HEK293 (cell line): ENCODE data around the gene ACOD1.
"Not testable (repeated sequence)": the region's sequence is repeated elsewhere in the genome, so short reads cannot be mapped to it uniquely, and the experiment has no call there.

ENCODE experiments used
- CTCF ChIA-PET: fragments of 350-600 bp; formaldehyde crosslinking; extraction: SDS; loops from one replicate; lab custom pipeline; 2021; ENCODE audit warnings: antibody characterized with exemption; lab: Yijun Ruan, JAX
- POLR2A ChIA-PET: fragments of 300-600 bp; formaldehyde crosslinking; extraction: SDS; loops from one replicate; lab custom pipeline; 2020; ENCODE audit warnings: antibody characterized with exemption, inconsistent platforms; lab: Yijun Ruan, JAX
- H3K27ac ChIP-seq: fragments of 200-500 bp; sonication (Bioruptor generic); 2 replicates; pipeline ENCODE4 v1.5.1; 2014; ENCODE audit warnings: low read depth, low read length, control low read depth, inconsistent platforms; ENCODE audit errors: extremely low read depth
- H3K36me3 ChIP-seq, 2 experiments: fragments of 200-500 bp in 1 of 2; sonication (Bioruptor generic) in 1 of 2; 1 replicate in 1 of 2; 2 replicates in 1 of 2; pipeline ENCODE4 v1.5.1; 2014 to 2017; ENCODE audit warnings: inconsistent platforms in 2 of 2, low read length in 2 of 2; ENCODE audit not compliant: control insufficient read depth in 2 of 2, insufficient read depth in 1 of 2
- H3K4me1 ChIP-seq: fragments of 200-500 bp; sonication (Bioruptor generic); 2 replicates; pipeline ENCODE4 v1.5.1; 2014; ENCODE audit warnings: mild to moderate bottlenecking, low read length, inconsistent platforms; ENCODE audit not compliant: control insufficient read depth, insufficient read depth
- H3K4me3 ChIP-seq: 2 replicates; pipeline ENCODE4 v1.5.1; 2011; ENCODE audit warnings: low read depth, mild to moderate bottlenecking, control low read depth, low read length, moderate library complexity
- H3K9me3 ChIP-seq: fragments of 200-500 bp; sonication (Bioruptor generic); 2 replicates; pipeline ENCODE4 v1.5.1; 2014; ENCODE audit warnings: low read depth, low read length, inconsistent platforms; ENCODE audit not compliant: control insufficient read depth, insufficient read depth
- ATF2 ChIP-seq: fragments of 450-650 bp; formaldehyde crosslinking; IDR thresholded peaks from 2 replicates; pipeline ENCODE4 v1.5.1; 2016; ENCODE audit warnings: missing biosample characterization, missing genetic modification characterization, low read depth
- HIC1 ChIP-seq: fragments of 450-650 bp; formaldehyde crosslinking; IDR thresholded peaks from 2 replicates; pipeline ENCODE4 v1.5.1; 2016; ENCODE audit warnings: missing biosample characterization, missing genetic modification characterization
- MEIS1 ChIP-seq: sonication (generic); formaldehyde crosslinking; IDR thresholded peaks from 2 replicates; pipeline ENCODE4 v1.8.1; 2022; ENCODE audit warnings: missing genetic modification reagents, mild to moderate bottlenecking, borderline replicate concordance
- PRDM6 ChIP-seq: fragments of 450-650 bp; formaldehyde crosslinking; IDR thresholded peaks from 2 replicates; pipeline ENCODE4 v1.5.1; 2017; ENCODE audit warnings: missing biosample characterization, missing genetic modification characterization
- SALL2 ChIP-seq: fragments of 450-650 bp; formaldehyde crosslinking; IDR thresholded peaks from 2 replicates; pipeline ENCODE4 v1.5.0; 2017; ENCODE audit warnings: missing biosample characterization, mild to moderate bottlenecking, missing genetic modification characterization, borderline replicate concordance
- SP3 ChIP-seq: fragments of 450-650 bp; formaldehyde crosslinking; IDR thresholded peaks from 2 replicates; pipeline ENCODE4 v1.5.1; 2016; ENCODE audit warnings: missing biosample characterization, missing genetic modification characterization
- ZBTB21 ChIP-seq: fragments of 450-650 bp; formaldehyde crosslinking; IDR thresholded peaks from 2 replicates; pipeline ENCODE4 v1.5.1; 2017; ENCODE audit warnings: missing biosample characterization, missing genetic modification characterization
- ZEB2 ChIP-seq: fragments of 450-650 bp; formaldehyde crosslinking; IDR thresholded peaks from 2 replicates; pipeline ENCODE4 v1.5.1; 2016; ENCODE audit warnings: missing biosample characterization, missing genetic modification characterization
- ZFP69B ChIP-seq: fragments of 450-650 bp; formaldehyde crosslinking; IDR thresholded peaks from 2 replicates; pipeline ENCODE4 v1.5.1; 2016; ENCODE audit warnings: missing biosample characterization, missing genetic modification characterization
- ZNF18 ChIP-seq: fragments of 450-650 bp; formaldehyde crosslinking; IDR thresholded peaks from 2 replicates; pipeline ENCODE4 v1.5.1; 2016; ENCODE audit warnings: missing biosample characterization, missing genetic modification characterization
- ZNF223 ChIP-seq: fragments of 450-650 bp; formaldehyde crosslinking; IDR thresholded peaks from 2 replicates; pipeline ENCODE4 v1.5.1; 2016; ENCODE audit warnings: missing biosample characterization, missing genetic modification characterization
- ZNF24 ChIP-seq: fragments of 450-650 bp; formaldehyde crosslinking; IDR thresholded peaks from 2 replicates; pipeline ENCODE4 v1.5.1; 2016; ENCODE audit warnings: missing biosample characterization, missing genetic modification characterization
- ZNF26 ChIP-seq: fragments of 450-650 bp; formaldehyde crosslinking; IDR thresholded peaks from 2 replicates; pipeline ENCODE4 v1.5.1; 2016; ENCODE audit warnings: missing biosample characterization, missing genetic modification characterization
- ZNF266 ChIP-seq: fragments of 450-650 bp; formaldehyde crosslinking; IDR thresholded peaks from 2 replicates; pipeline ENCODE4 v1.5.1; 2016; ENCODE audit warnings: missing biosample characterization, missing genetic modification characterization, low read depth
- ZNF341 ChIP-seq: fragments of 450-650 bp; formaldehyde crosslinking; IDR thresholded peaks from 2 replicates; pipeline ENCODE4; 2016; ENCODE audit warnings: low read depth, missing biosample characterization, missing genetic modification characterization
- ZNF350 ChIP-seq: fragments of 450-650 bp; formaldehyde crosslinking; IDR thresholded peaks from 2 replicates; pipeline ENCODE4 v1.5.0; 2017; ENCODE audit warnings: missing biosample characterization, mild to moderate bottlenecking, missing genetic modification characterization
- ZNF423 ChIP-seq: fragments of 450-650 bp; formaldehyde crosslinking; IDR thresholded peaks from 2 replicates; pipeline ENCODE4 v1.5.1; 2016; ENCODE audit warnings: missing biosample characterization, missing genetic modification characterization
- ZNF521 ChIP-seq: fragments of 450-650 bp; formaldehyde crosslinking; IDR thresholded peaks from 2 replicates; pipeline ENCODE4 v1.5.1; 2017; ENCODE audit warnings: missing biosample characterization, mild to moderate bottlenecking, missing genetic modification characterization
- ZNF561 ChIP-seq: fragments of 450-650 bp; IDR thresholded peaks from 2 replicates; pipeline ENCODE4 v1.5.1; 2018; ENCODE audit warnings: missing biosample characterization, missing genetic modification characterization, borderline replicate concordance
- ZNF571 ChIP-seq: fragments of 450-650 bp; formaldehyde crosslinking; IDR thresholded peaks from 2 replicates; pipeline ENCODE4 v1.5.0; 2017; ENCODE audit warnings: missing biosample characterization, missing genetic modification characterization
- ZNF610 ChIP-seq: fragments of 450-650 bp; formaldehyde crosslinking; IDR thresholded peaks from 2 replicates; pipeline ENCODE4 v1.5.1; 2016; ENCODE audit warnings: missing biosample characterization, missing genetic modification characterization, borderline replicate concordance
- ZNF629 ChIP-seq: fragments of 450-650 bp; formaldehyde crosslinking; IDR thresholded peaks from 2 replicates; pipeline ENCODE4 v1.5.1; 2017; ENCODE audit warnings: missing biosample characterization, missing genetic modification characterization
- ZNF747 ChIP-seq: fragments of 450-650 bp; formaldehyde crosslinking; IDR thresholded peaks from 2 replicates; pipeline ENCODE4 v1.5.1; 2016; ENCODE audit warnings: missing biosample characterization, missing genetic modification characterization
- ZNF777 ChIP-seq: fragments of 450-650 bp; formaldehyde crosslinking; IDR thresholded peaks from 2 replicates; pipeline ENCODE4 v1.5.1; 2017; ENCODE audit warnings: missing biosample characterization, missing genetic modification characterization, borderline replicate concordance
- ZSCAN30 ChIP-seq: fragments of 450-650 bp; IDR thresholded peaks from 2 replicates; pipeline ENCODE4 v1.5.1; 2018; ENCODE audit warnings: missing biosample characterization, mild to moderate bottlenecking, missing genetic modification characterization, moderate library complexity

Gene ACOD1

GRCh38 chr13:76913898-76914297, 34.4 kb upstream of the ACOD1 start:
- no peak overlapping the region for H3K4me3 ChIP-seq
- TF ChIP-seq MEIS1 (CRISPR knock-in tag): no peak
- TF ChIP-seq ZNF571: no peak
- TF ChIP-seq PRDM6: no peak
- no peak for TF ChIP-seq ATF2 (tag by site-specific recombination)
- TF ChIP-seq ZNF18 (tag by site-specific recombination): no peak
- no peak for TF ChIP-seq ZNF24 (tag by site-specific recombination)
- no peak for TF ChIP-seq ZFP69B (tag by site-specific recombination)
- TF ChIP-seq HIC1 (tag by site-specific recombination): no peak
- no peak for TF ChIP-seq ZEB2 (tag by site-specific recombination)
- no peak for TF ChIP-seq ZNF521 (tag by site-specific recombination)
- TF ChIP-seq SP3 (tag by site-specific recombination): no peak
- no peak for TF ChIP-seq ZBTB21 (tag by site-specific recombination)
- no peak for TF ChIP-seq ZSCAN30 (tag by site-specific recombination)
- TF ChIP-seq ZNF747: no peak
- no peak for TF ChIP-seq ZNF423 (tag by site-specific recombination)
- no peak for TF ChIP-seq ZNF629
- no peak for TF ChIP-seq ZNF266 (tag by site-specific recombination)
- TF ChIP-seq ZNF610: no peak
- TF ChIP-seq ZNF350 (tag by site-specific recombination): no peak
- H3K36me3 ChIP-seq: no peaks in the 10 kb centered on the region
- H3K4me1 ChIP-seq: no peaks in the 10 kb centered on the region
- H3K9me3 ChIP-seq: no peaks in the 10 kb centered on the region
- ChIA-PET POLR2A (no interaction called here), CTCF (no interaction called here)
- no peak overlapping the region for H3K27ac ChIP-seq

GRCh38 chr13:76917095-76917494, 31.2 kb upstream of the ACOD1 start:
- CTCF ChIA-PET: interaction anchor here (0.7 kb wide), 1 partner anchor 353 kb away, joined by 3 read pairs; no protein-coding TSS in a partner anchor
- H3K4me3 ChIP-seq: no peak overlapping the region
- no peaks in the 10 kb centered on the region for H3K9me3 ChIP-seq
- no peaks in the 10 kb centered on the region for H3K4me1 ChIP-seq
- no peak overlapping the region for H3K27ac ChIP-seq
- TF ChIP-seq ZNF223 (tag by site-specific recombination) (no peak), ZNF561 (tag by site-specific recombination) (no peak), SALL2 (tag by site-specific recombination) (no peak), ZNF341 (tag by site-specific recombination) (no peak), ZNF26 (tag by site-specific recombination) (no peak), ZNF777 (tag by site-specific recombination) (no peak)
- TF ChIP-seq, all 188 proteins: peak for 0
- no peaks in the 10 kb centered on the region for H3K36me3 ChIP-seq
- POLR2A ChIA-PET: no interaction called here

DNA sequence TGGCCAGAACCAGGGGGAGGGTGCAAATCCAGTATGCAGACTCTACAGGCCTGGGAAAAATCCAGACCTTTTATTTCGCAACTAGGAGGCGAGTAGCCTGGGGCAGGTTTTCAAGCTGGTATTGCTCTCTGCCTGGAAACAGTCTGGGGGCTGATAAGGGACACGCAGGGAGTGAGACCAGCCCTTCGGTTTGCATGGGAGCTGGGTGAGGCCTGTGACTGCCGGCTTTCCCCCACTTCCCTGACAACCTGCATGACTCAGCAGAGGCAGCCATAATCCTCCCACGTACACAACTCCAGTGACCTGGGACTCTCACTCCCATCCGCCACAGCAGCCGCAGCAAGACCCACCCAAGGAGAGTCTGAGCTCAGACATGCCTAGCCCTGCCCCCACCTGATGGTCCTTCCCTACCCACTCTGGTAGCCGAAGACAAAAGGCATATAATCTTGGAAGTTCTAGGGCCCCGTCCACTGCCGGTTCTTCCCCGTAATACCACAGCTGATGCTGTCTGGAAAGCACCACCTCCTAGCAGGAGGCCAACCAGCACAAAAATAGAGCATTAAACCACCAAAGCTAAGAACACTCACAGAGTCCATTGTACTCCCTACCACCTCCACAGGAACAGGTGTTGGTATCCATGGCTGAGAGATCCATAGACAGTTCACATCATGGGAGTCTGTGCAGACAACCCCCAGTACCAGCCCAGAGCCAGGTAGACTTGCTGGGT, 30.4 kb upstream of the ACOD1 start:
- H3K9me3 ChIP-seq, H3K27ac ChIP-seq, H3K4me3 ChIP-seq, H3K36me3 ChIP-seq, POLR2A ChIA-PET, H3K4me1 ChIP-seq: not testable (repeated sequence)
- CTCF ChIA-PET: interaction anchor here (0.7 to 1.2 kb wide), 2 partner anchors 14 to 353 kb away, joined by 3 to 4 read pairs; no protein-coding TSS in a partner anchor
